ES-I3 (cell line): ENCODE measurements around the gene C6orf47.
"Not testable (repeated sequence)": the region's sequence is repeated elsewhere in the genome, so short reads cannot be mapped to it uniquely, and the experiment has no call there.

Experiments used
- H3K36me3 ChIP-seq: 2 replicates; pipeline ENCODE4 v1.6.1; 2013; ENCODE audit warnings: mild to moderate bottlenecking, low read length, control low read depth, moderate library complexity; ENCODE audit not compliant: insufficient read depth
- H3K4me1 ChIP-seq: 2 replicates; pipeline ENCODE4 v1.6.1; 2013; ENCODE audit warnings: mild to moderate bottlenecking, control low read depth, low read length; ENCODE audit not compliant: insufficient read depth
- H3K9ac ChIP-seq: 2 replicates; pipeline ENCODE4 v1.6.1; 2013; ENCODE audit warnings: low read depth, mild to moderate bottlenecking, low read length, moderate library complexity
- H3K9me3 ChIP-seq: 2 replicates; pipeline ENCODE4 v1.6.1; 2013; ENCODE audit warnings: mild to moderate bottlenecking, low read length, moderate library complexity; ENCODE audit not compliant: control insufficient read depth, insufficient read depth

C6orf47 gene, protein sequence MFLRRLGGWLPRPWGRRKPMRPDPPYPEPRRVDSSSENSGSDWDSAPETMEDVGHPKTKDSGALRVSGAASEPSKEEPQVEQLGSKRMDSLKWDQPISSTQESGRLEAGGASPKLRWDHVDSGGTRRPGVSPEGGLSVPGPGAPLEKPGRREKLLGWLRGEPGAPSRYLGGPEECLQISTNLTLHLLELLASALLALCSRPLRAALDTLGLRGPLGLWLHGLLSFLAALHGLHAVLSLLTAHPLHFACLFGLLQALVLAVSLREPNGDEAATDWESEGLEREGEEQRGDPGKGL

GRCh38 chr6:31660381-31661261 lies at the start of gene C6orf47:
Gene C6orf47 (minus strand): TSS chr6:31660778. CDS start chr6:31659947, 831 bp downstream.
- Histone ChIP-seq H3K36me3 (no peaks in the 10 kb centered on the region), H3K9ac (peak within 1 kb of the TSS; percentile 75), H3K4me1 (no peaks in the 10 kb centered on the region; the same call in 1 of the 2 replicates), H3K9me3 (no peaks in the 10 kb centered on the region)

- peaks cover 12% of the 10 kb centered on the region for H3K4me1 ChIP-seq
Measured at GRCh38 chr6:31709157-31709556, 48.6 kb upstream of the C6orf47 start.

GRCh38 chr6:31708224-31708623 lies 47.6 kb upstream of the C6orf47 start:
- Histone ChIP-seq H3K9me3 (no peaks in the 10 kb centered on the region), H3K36me3 (no peaks in the 10 kb centered on the region), H3K9ac (no peak overlapping the region), H3K4me1 (peaks cover 3% of the 10 kb centered on the region; the same call in 1 of the 2 replicates)

More at GRCh38 chr6:31709157-31709556, 48.6 kb upstream of the C6orf47 start:
- not testable (repeated sequence) for H3K36me3 ChIP-seq, H3K9me3 ChIP-seq, H3K9ac ChIP-seq

DNA sequence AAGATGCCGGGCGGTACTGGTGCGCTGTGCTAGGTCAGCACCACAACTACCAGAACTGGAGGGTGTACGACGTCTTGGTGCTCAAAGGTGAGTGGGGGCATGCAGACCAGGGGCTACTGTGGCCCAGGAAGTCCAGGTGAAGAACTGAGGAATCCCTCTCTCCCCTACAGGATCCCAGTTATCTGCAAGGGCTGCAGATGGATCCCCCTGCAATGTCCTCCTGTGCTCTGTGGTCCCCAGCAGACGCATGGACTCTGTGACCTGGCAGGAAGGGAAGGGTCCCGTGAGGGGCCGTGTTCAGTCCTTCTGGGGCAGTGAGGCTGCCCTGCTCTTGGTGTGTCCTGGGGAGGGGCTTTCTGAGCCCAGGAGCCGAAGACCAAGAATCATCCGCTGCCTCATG lies 47.1 kb upstream of the C6orf47 start:
- no peak overlapping the region for H3K9ac ChIP-seq
- H3K36me3 ChIP-seq: no peaks in the 10 kb centered on the region
- no peaks in the 10 kb centered on the region for H3K9me3 ChIP-seq
- peaks cover 3% of the 10 kb centered on the region; the same call in 1 of the 2 replicates for H3K4me1 ChIP-seq

DNA sequence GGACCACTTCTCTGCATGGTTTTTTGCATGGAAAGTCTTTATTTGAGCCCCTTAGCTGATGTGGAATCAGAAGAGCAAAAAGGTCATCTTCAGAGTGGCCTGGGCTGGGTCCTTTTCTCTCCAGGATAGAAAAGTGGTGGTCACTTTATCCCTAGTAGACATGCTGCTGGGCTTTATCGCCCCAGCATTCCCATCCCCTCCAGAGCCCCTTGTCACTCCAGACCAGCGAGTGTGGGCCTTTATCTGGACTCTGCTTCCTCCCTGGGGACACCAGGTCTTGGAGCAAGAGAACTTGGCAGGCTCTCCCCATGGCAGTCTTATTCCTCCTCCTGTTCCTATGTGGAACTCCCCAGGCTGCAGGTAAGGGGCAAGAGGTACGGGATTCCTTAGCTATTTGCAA lies 46.0 kb upstream of the C6orf47 start, which contains the start of gene LY6G6F:
Gene LY6G6F, plus strand, starts transcription at position 268 of the 400 bp plus-strand sequence. Its CDS starts 41 bp downstream, at position 309.
- no peaks in the 10 kb centered on the region for H3K36me3 ChIP-seq
- H3K9me3 ChIP-seq: no peaks in the 10 kb centered on the region
- peaks cover 9% of the 10 kb centered on the region for H3K4me1 ChIP-seq
- no peak within 1 kb of the TSS for H3K9ac ChIP-seq

- Histone ChIP-seq H3K36me3 (no peaks in the 10 kb centered on the region), H3K9me3 (no peaks in the 10 kb centered on the region), H3K4me1 (peaks cover 11% of the 10 kb centered on the region), H3K9ac (no peak overlapping the region)
Measured at GRCh38 chr6:31705931-31706330, 45.4 kb upstream of the C6orf47 start.

GRCh38 chr6:31702819-31703716 lies 42.5 kb upstream of the C6orf47 start, which contains the start of gene ABHD16A:
Gene ABHD16A (minus strand): TSS chr6:31703324. CDS start chr6:31703281, 43 bp downstream.
- Histone ChIP-seq H3K36me3 (0 out of 2 replicates have a peak, but pooled peaks cover 3% of the 10 kb centered on the region), H3K9ac (peak within 1 kb of the TSS; percentile 69), H3K4me1 (peaks cover 7% of the 10 kb centered on the region; the same call in 1 of the 2 replicates), H3K9me3 (no peaks in the 10 kb centered on the region)

GRCh38 chr6:31702405-31702818 lies 41.8 kb upstream of the C6orf47 start:
- Histone ChIP-seq H3K36me3 (0 out of 2 replicates have a peak, but pooled peaks cover 3% of the 10 kb centered on the region), H3K4me1 (peaks cover 7% of the 10 kb centered on the region; the same call in 1 of the 2 replicates), H3K9ac (peak overlapping the region; percentile 69), H3K9me3 (no peaks in the 10 kb centered on the region)

DNA sequence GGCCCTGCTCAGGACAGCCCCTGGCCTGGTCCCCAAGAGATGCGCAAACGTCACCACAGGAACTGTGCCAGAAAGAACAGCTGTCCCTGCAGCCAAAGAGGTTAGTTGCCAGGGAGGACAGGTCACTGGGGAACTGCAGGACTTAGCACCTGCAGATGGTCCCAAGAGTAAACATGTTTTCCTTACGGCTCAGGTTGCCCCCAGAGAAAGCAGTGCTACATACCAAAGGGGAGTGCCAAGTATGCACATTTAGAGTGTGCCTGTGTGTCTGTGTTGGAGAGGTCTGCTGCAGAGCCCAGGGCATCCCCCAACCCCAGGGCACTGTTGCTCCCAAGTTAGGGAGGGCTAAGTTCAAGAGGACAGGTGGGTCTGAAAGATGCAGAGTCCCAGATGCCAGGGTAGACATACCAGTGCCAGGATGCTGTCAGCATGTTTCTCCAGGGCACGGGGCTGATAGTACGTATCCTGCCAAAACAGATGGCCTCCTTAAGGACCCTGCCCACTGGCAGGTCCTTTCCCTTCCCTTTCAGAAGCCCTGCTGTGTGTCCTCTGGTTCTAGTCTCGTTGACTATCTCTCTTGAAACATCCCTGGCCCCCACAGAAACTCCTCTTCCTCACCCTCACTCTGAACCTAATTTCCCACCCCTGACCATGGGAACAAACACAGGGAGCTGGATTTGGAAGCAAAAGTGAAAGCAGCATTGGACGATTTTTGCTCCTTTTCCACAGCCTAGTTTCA lies 41.3 kb upstream of the C6orf47 start:
- Histone ChIP-seq H3K4me1 (peaks cover 7% of the 10 kb centered on the region; the same call in 1 of the 2 replicates), H3K9me3 (no peaks in the 10 kb centered on the region), H3K9ac (peak overlapping the region; percentile 69), H3K36me3 (0 out of 2 replicates have a peak, but pooled peaks cover 3% of the 10 kb centered on the region)

DNA sequence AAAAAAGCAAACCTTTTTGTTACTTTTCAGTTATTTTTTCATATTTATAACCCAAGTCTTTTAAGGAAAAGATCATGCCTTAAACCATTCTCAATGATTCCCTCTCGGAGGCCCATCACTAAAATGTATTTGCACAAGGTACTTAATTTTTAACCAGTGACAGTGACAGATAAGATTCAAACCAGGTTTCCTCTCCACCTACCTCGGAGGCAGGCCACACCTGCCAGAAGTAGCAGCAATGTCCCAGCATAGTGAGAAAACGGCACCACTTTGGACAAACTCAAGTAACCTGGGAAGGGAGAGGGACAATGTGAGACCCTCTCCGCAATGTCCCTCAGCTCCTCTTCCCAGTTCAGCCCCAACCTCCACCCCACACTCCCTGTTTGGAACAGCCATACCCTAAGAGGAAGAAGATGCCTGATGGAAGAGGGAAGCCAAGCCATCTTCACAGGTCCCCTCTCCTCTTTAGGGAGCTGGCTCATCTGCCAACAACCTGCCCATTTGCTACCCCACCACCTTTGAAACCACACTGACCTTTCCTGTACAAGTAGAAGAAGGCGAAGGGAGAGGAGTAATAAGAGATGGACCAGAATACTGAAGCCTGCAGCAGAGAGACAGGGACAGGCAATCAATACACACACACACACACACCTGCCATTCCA lies 40.3 kb upstream of the C6orf47 start:
- Histone ChIP-seq H3K9me3 (no peaks in the 10 kb centered on the region), H3K9ac (no peak overlapping the region), H3K36me3 (0 out of 2 replicates have a peak, but pooled peaks cover 3% of the 10 kb centered on the region), H3K4me1 (peaks cover 7% of the 10 kb centered on the region; the same call in 1 of the 2 replicates)

GRCh38 chr6:31697555-31697954 lies 37.0 kb upstream of the C6orf47 start:
- Histone ChIP-seq H3K9me3 (no peaks in the 10 kb centered on the region), H3K9ac (no peak overlapping the region), H3K4me1 (peaks cover 7% of the 10 kb centered on the region; the same call in 1 of the 2 replicates), H3K36me3 (peaks cover 3% of the 10 kb centered on the region; the same call in 1 of the 2 replicates)

DNA sequence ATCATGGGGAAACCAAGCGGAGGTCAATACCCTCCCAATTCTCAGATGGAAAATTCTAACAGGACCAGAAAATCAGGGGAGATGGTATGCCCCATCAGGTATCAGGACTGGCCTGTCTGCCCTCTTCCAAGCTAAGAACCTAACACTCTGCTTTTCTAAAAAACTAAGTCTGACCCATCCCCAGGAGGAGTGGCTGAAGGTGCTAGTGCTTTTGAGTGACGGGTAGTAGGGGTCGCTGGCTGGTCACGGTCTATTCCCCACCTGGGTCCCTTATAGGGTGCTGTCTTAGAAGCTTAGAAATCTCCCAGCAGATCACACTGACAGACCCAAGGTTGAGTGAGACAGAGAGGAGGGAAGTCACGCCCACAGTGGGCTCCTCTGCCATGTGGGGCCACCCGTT lies 33.0 kb upstream of the C6orf47 start:
- Histone ChIP-seq H3K4me1 (peaks cover 6% of the 10 kb centered on the region; the same call in 1 of the 2 replicates), H3K36me3 (peaks cover 8% of the 10 kb centered on the region), H3K9ac (no peak overlapping the region), H3K9me3 (no peaks in the 10 kb centered on the region)
